Measurements from ENCODE around the gene DBN1. TPM values are rescaled to one million over a fixed set of nuclear protein-coding genes. Genes with fewer than 3 reads are reported as not detected.

The DBN1 gene
- total and polyA plus RNA-seq, 9 donors = 97.3 to 295 (median 267) TPM

DNA sequence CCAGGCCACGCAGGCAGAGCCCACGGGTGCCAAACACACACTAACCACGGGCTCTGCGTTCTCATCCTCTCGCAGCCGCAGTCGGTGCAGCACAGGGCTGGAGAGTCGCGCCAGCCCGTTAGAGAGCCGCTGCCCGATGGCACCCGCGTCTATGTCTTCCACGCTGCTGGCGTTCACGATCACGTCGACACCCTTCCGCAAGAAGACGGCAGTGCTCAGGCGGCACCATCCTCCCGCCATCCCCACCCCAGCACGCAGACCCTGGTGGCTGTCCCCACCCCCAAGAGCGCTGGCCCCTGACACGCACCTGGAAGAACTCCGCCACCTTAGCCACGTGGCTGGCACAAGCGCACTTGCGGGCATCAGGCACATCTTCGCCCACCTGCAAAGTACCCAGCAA, 6.0 kb downstream of the DBN1 start:
- Histone ChIP-seq H3K4me1 (ENCODE audit: control insufficient read depth, insufficient read depth, low read length) (peaks cover 42% of the 10 kb centered on the region), H3K27me3 (ENCODE audit: control insufficient read depth, insufficient read depth, low read length) (no peaks in the 10 kb centered on the region), H3K27ac (ENCODE audit: low read length) (no peak overlapping the region), H3K9me3 (replicated peaks; ENCODE audit: control insufficient read depth, low read depth, low read length) (peaks cover 4% of the 10 kb centered on the region), H3K36me3 (ENCODE audit: control insufficient read depth, insufficient read depth, low read length) (peaks cover 81% of the 10 kb centered on the region), H3K4me3 (ENCODE audit: low read length) (no peak overlapping the region)
- DNase-seq = no peak
- 95% methylated on average over 27 of the region's 31 CpGs for WGBS (ENCODE audit: insufficient coverage)

- no peaks in the 10 kb centered on the region for H3K27me3 ChIP-seq (ENCODE audit: control insufficient read depth, insufficient read depth, low read length)
- no peak for DNase-seq
- 95% methylated on average over 18 of the region's 25 CpGs for WGBS (ENCODE audit: insufficient coverage)
- H3K36me3 ChIP-seq (ENCODE audit: control insufficient read depth, insufficient read depth, low read length) = peaks cover 82% of the 10 kb centered on the region
- no peak overlapping the region for H3K27ac ChIP-seq (ENCODE audit: low read length)
- no peak overlapping the region for H3K4me3 ChIP-seq (ENCODE audit: low read length)
- H3K9me3 ChIP-seq (replicated peaks; ENCODE audit: control insufficient read depth, low read depth, low read length) = peaks cover 4% of the 10 kb centered on the region
- peaks cover 41% of the 10 kb centered on the region for H3K4me1 ChIP-seq (ENCODE audit: control insufficient read depth, insufficient read depth, low read length)
These were observed 6.6 kb downstream of the DBN1 start for GRCh38 chr5:177466861-177467260.

GRCh38 chr5:177465044-177465443, 8.4 kb downstream of the DBN1 start:
- Histone ChIP-seq H3K27ac (ENCODE audit: low read length) (no peak overlapping the region), H3K9me3 (replicated peaks; ENCODE audit: control insufficient read depth, low read depth, low read length) (peaks cover 4% of the 10 kb centered on the region), H3K36me3 (ENCODE audit: control insufficient read depth, insufficient read depth, low read length) (peaks cover 80% of the 10 kb centered on the region), H3K4me1 (ENCODE audit: control insufficient read depth, insufficient read depth, low read length) (peaks cover 28% of the 10 kb centered on the region), H3K4me3 (ENCODE audit: low read length) (no peak overlapping the region), H3K27me3 (ENCODE audit: control insufficient read depth, insufficient read depth, low read length) (no peaks in the 10 kb centered on the region)
- WGBS (ENCODE audit: insufficient coverage) = 94% methylated on average over 6 of the region's 11 CpGs
- DNase-seq = no peak

DNA sequence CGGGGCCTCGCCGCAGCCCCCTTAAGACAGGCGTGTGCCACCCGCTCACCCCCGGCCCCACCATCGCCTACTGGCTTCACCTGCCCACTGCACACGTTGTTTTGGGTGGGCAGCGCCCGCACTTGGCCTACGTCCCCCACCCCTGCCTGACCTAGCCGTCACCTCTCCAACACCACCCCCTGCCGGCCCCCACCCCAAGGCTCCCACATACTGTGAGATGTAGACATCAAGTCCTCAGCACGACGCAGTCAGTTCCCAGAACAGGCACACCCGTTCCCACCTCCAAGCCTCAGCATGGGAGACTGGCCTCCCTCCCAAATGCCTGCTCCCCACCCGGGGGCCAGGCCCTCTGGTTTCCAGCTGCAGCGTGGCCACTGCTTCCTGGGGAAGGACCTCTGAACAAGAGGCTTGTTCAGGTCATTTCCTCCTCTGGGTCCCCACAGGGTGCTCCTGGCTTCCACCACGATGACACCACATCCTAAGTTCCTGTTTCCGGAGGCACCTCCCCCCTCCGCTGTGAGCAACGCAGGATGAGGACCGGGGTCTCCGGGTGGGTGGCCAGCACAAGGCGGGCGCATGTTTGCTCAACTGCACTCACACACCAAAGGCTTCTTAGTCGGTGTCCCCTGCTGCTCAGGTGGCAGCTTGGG, 11.3 kb downstream of the DBN1 start:
- H3K4me1 ChIP-seq (ENCODE audit: control insufficient read depth, insufficient read depth, low read length) = peaks cover 22% of the 10 kb centered on the region
- peaks cover 82% of the 10 kb centered on the region for H3K36me3 ChIP-seq (ENCODE audit: control insufficient read depth, insufficient read depth, low read length)
- 70% methylated on average over 14 of the region's 27 CpGs for WGBS (ENCODE audit: insufficient coverage)
- DNase-seq = peak; percentile 54
- no peak overlapping the region for H3K4me3 ChIP-seq (ENCODE audit: low read length)
- H3K9me3 ChIP-seq (replicated peaks; ENCODE audit: control insufficient read depth, low read depth, low read length) = peaks cover 4% of the 10 kb centered on the region
- no peaks in the 10 kb centered on the region for H3K27me3 ChIP-seq (ENCODE audit: control insufficient read depth, insufficient read depth, low read length)
- H3K27ac ChIP-seq (ENCODE audit: low read length) = peak overlapping the region; percentile 67

DNA sequence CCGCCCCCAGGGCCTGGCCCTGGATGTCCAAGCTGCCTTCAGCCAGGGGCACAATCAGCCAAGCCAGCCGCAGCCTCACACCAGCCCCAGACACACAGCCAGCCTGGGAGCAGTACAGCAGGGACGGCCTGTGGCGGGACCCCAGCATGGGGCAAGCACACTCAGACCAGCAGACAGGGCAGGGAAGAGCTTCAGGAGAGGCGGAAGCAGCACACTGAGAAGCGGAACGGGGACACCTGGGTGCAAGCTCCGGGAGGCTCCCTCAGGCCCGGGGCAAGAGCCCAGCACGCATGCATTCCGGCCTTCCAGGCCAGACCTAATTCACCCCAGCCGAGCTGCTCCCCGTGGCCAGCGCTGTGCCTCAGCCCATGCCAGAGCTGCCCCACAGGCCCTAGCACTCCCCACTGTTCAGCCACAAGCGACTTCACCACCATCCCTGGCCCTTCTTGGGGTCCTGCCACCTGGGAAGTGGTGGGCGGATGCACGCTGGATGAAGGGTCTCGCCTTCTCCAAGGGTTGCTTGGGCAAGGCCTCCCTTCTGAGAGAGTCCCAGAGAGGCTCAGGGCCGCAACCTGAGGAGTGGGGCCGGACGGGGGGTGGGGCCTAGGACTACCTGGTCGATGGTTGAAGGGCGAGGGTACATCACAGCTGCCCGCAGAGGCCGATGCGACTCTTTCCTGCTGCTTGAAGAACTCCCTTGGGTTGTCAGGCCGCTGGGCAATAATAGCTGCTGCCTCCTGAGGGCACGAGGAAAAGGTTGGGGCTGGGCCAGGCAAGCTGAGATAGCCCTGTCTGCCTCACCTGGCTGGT, 13.4 kb downstream of the DBN1 start:
- H3K27ac ChIP-seq (ENCODE audit: low read length) = no peak overlapping the region
- WGBS (ENCODE audit: insufficient coverage) = 82% methylated on average over 20 of the region's 28 CpGs
- peaks cover 38% of the 10 kb centered on the region for H3K4me1 ChIP-seq (ENCODE audit: control insufficient read depth, insufficient read depth, low read length)
- no peaks in the 10 kb centered on the region for H3K27me3 ChIP-seq (ENCODE audit: control insufficient read depth, insufficient read depth, low read length)
- peaks cover 67% of the 10 kb centered on the region for H3K36me3 ChIP-seq (ENCODE audit: control insufficient read depth, insufficient read depth, low read length)
- peaks cover under 1% of the 10 kb centered on the region for H3K9me3 ChIP-seq (replicated peaks; ENCODE audit: control insufficient read depth, low read depth, low read length)
- H3K4me3 ChIP-seq (ENCODE audit: low read length) = no peak overlapping the region
- no peak for DNase-seq

GRCh38 chr5:177459357-177459756, 14.1 kb downstream of the DBN1 start:
- Histone ChIP-seq H3K4me3 (ENCODE audit: low read length) (no peak overlapping the region), H3K27me3 (ENCODE audit: control insufficient read depth, insufficient read depth, low read length) (no peaks in the 10 kb centered on the region), H3K27ac (ENCODE audit: low read length) (no peak overlapping the region), H3K36me3 (ENCODE audit: control insufficient read depth, insufficient read depth, low read length) (peaks cover 66% of the 10 kb centered on the region), H3K9me3 (replicated peaks; ENCODE audit: control insufficient read depth, low read depth, low read length) (no peaks in the 10 kb centered on the region), H3K4me1 (ENCODE audit: control insufficient read depth, insufficient read depth, low read length) (peaks cover 41% of the 10 kb centered on the region)
- no peak for DNase-seq
- WGBS (ENCODE audit: insufficient coverage) = 80% methylated on average over 7 of the region's 11 CpGs

- peak; percentile 37 for DNase-seq
- WGBS (ENCODE audit: insufficient coverage) = 77% methylated on average over 12 of the region's 14 CpGs
- Histone ChIP-seq H3K4me1 (ENCODE audit: control insufficient read depth, insufficient read depth, low read length) (peaks cover 45% of the 10 kb centered on the region), H3K4me3 (ENCODE audit: low read length) (no peak overlapping the region), H3K27me3 (ENCODE audit: control insufficient read depth, insufficient read depth, low read length) (peaks cover 3% of the 10 kb centered on the region), H3K27ac (ENCODE audit: low read length) (peak overlapping the region; percentile 17), H3K9me3 (replicated peaks; ENCODE audit: control insufficient read depth, low read depth, low read length) (no peaks in the 10 kb centered on the region), H3K36me3 (ENCODE audit: control insufficient read depth, insufficient read depth, low read length) (peaks cover 66% of the 10 kb centered on the region)
These were observed 14.5 kb downstream of the DBN1 start for GRCh38 chr5:177458912-177459350.

DNA sequence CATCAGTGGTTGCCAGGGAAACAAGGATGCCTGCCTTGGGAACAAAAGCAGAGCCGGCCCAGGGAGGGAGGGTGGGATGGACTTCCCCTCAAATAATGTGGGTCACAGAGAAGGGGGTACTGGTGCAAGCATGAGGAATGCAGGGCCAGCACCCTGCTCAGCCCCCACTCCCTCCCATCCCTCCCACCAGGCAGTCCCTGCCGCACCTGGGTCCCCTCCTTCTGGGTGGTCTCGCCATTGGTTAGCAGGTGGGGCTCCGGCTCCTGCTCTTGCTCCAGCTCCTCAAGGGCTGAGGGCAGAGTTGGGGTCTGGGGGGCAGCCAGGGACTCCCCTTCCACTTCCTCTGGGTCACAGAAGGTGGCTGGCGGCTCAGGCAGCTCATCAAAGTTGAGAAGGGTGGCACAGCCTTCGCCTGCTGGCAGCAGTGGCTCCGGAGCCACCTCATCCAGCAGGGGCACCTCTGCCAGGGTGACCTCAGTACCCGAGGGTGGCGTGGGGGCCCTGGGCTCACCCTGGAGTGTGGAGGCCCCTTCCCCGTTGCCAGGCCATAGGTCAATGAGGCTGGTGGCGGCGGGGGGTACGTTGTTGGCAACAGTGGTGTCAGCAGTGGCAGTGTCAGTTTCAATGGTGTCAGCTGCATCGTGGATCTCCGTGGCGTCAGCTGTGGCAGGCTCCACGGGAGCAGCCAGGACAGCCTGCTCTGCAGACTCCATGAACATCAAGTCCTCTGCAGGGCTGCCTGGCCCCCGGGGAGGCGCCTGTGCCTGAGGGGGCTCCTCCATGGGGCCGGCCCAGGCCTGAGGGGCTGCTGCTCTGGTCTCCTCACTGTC, 15.4 kb downstream of the DBN1 start:
- peak; percentile 39 for DNase-seq
- Histone ChIP-seq H3K4me3 (ENCODE audit: low read length) (no peak overlapping the region), H3K27me3 (ENCODE audit: control insufficient read depth, insufficient read depth, low read length) (peaks cover 8% of the 10 kb centered on the region), H3K9me3 (replicated peaks; ENCODE audit: control insufficient read depth, low read depth, low read length) (no peaks in the 10 kb centered on the region), H3K4me1 (ENCODE audit: control insufficient read depth, insufficient read depth, low read length) (peaks cover 52% of the 10 kb centered on the region), H3K36me3 (ENCODE audit: control insufficient read depth, insufficient read depth, low read length) (peaks cover 59% of the 10 kb centered on the region), H3K27ac (ENCODE audit: low read length) (peak overlapping the region; percentile 84)
- 74% methylated on average over 17 of the region's 20 CpGs for whole genome bisulfite sequencing (ENCODE audit: insufficient coverage)

DNA sequence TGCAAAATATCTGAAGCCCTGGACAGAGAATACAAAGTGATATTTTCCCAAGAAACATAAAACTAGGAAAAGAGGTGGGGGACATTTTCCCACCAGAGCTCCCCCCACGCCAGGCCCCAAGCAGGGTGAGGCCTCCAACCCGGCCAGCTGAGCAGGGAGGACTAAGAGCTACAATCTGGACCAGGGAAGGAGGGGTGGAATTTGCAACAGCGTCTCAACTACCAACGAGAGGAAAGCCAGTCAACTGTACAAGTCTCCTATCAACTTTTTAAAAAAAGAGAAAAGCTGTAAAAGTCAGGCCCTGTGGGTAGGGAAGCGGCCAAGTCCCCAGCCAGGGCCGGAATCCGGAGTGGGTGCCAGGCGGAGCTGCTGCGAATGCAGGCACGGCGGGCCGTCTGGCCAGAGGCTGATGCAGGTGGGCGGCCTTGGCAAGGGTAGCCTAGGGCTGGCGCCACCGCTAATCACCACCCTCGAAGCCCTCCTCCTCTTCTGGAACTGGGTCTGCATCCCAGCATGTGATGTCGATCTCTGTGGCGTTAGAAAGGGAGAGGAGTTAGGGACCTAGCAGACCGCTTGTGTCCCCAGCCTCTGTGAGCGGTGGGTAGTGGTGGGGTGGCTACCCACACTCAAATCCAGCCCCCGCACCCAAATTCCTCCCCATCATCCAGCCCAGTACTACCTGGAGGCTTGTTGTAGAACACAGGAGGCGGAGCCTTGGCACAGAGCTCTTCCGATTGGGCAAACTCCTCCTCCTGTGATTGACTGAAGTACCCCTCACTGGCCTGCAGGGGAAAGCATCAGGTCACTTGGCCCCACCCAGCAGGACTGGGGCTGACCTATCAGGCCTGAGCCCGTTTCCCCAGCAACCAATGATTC, 16.2 kb downstream of the DBN1 start:
- WGBS (ENCODE audit: insufficient coverage) = 24% methylated on average over 8 of the region's 24 CpGs
- peaks cover 52% of the 10 kb centered on the region for H3K4me1 ChIP-seq (ENCODE audit: control insufficient read depth, insufficient read depth, low read length)
- H3K9me3 ChIP-seq (replicated peaks; ENCODE audit: control insufficient read depth, low read depth, low read length) = no peaks in the 10 kb centered on the region
- H3K27me3 ChIP-seq (ENCODE audit: control insufficient read depth, insufficient read depth, low read length) = peaks cover 13% of the 10 kb centered on the region
- H3K27ac ChIP-seq (ENCODE audit: low read length) = peak overlapping the region; percentile 74
- H3K36me3 ChIP-seq (ENCODE audit: control insufficient read depth, insufficient read depth, low read length) = peaks cover 51% of the 10 kb centered on the region
- H3K4me3 ChIP-seq (ENCODE audit: low read length) = no peak overlapping the region
- DNase-seq = peak; percentile 97
